22Rv1 (cell line): ENCODE measurements around the gene DHRS12.

Source experiments
- H3K27ac ChIP-seq: fragments of 450-650 bp; 2 replicates; pipeline ENCODE4 v1.5.1; 2017
- ZFX ChIP-seq: fragments of 450-650 bp; IDR thresholded peaks from 2 replicates; pipeline ENCODE4 v1.6.1; 2017; ENCODE audit warnings: antibody characterized with exemption, borderline replicate concordance
- TF ChIP-seq, protein P1 (sequence below): fragments of 450-650 bp; IDR thresholded peaks from 2 replicates; pipeline ENCODE4 v1.5.1; 2017; ENCODE audit warnings: mild to moderate bottlenecking

The DHRS12 gene

DNA sequence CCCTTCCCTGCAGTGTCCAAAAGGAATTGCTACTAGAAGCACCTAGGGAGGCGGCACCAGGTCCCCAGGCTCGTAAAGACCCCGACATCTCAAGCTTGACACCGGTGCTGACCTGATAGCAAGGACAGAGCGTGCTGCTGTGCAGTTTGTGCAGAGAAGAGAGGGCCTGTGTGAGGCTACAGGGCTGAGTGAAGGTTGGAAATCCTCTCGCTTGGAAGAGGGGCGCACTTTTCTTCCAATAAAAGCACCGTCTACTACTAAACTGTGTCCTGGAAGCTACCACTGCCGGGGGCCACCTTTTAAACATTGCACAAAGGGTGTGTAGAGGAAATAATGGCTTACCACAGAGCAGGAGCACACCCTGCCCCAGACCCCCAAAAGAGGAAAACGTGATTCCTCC is 30.0 kb upstream of the DHRS12 start:
- TF ChIP-seq, protein P1, sequence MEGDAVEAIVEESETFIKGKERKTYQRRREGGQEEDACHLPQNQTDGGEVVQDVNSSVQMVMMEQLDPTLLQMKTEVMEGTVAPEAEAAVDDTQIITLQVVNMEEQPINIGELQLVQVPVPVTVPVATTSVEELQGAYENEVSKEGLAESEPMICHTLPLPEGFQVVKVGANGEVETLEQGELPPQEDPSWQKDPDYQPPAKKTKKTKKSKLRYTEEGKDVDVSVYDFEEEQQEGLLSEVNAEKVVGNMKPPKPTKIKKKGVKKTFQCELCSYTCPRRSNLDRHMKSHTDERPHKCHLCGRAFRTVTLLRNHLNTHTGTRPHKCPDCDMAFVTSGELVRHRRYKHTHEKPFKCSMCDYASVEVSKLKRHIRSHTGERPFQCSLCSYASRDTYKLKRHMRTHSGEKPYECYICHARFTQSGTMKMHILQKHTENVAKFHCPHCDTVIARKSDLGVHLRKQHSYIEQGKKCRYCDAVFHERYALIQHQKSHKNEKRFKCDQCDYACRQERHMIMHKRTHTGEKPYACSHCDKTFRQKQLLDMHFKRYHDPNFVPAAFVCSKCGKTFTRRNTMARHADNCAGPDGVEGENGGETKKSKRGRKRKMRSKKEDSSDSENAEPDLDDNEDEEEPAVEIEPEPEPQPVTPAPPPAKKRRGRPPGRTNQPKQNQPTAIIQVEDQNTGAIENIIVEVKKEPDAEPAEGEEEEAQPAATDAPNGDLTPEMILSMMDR: no peak
- TF ChIP-seq ZFX: no peak
- H3K27ac ChIP-seq: no peak overlapping the region

DNA sequence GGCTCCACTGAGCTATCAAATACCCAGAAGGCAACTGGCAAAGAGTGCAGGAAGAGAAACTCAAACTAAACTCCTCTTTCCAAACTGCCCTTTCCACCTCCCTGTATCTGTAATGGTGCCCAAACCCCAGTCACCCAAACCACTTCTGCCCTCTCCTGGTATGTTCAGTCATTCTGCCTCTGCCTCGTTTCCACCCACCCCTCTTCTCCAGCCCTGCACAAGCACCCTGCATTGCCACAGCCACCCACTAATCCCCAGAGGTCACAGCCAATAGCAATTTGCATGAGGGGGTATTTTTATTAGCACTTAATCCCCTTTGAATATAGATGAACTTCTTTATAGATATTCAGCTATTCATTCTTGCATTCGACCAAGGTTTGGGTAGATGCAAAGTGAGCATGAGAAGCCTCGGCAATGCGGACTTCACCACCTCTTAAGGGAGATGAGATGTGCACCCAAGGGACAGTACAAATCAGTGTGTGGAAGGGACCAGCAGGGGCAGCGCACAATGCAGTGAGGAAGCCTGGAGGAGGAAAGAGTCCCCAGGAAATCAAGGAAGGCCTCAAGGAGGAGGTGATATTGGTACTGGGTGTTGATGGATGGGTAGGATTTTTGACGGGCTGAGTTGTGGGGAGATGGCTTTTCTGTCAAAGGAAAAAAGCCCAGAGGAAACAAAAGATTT is 28.6 kb upstream of the DHRS12 start:
- TF ChIP-seq ZFX: no peak
- TF ChIP-seq, protein P1: peak; percentile 22
- no peak overlapping the region for H3K27ac ChIP-seq

- TF ChIP-seq ZFX: no peak
- TF ChIP-seq, protein P1: no peak
- H3K27ac ChIP-seq: no peak overlapping the region
Observed at GRCh38 chr13:51831519-51831918, 27.6 kb upstream of the DHRS12 start.

DNA sequence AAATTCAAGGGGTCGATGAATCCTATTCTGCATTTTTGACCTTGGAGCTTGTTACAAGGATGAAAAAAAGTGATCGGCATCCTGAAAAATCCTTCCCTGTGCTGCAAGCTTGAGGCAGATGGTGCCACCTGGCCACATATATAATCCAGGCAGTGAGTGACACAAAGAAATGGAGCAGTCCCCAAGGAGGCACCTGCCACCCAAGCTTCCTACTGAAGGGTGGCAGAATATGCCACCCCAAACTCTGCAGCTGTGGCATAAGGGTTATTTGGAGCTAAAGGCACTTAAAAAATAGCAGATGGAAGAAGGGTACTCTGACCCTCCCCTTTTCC is 25.6 kb upstream of the DHRS12 start:
- no peak overlapping the region for H3K27ac ChIP-seq
- TF ChIP-seq, protein P1: no peak
- no peak for TF ChIP-seq ZFX

- no peak overlapping the region for H3K27ac ChIP-seq
- TF ChIP-seq, protein P1: no peak
- no peak for TF ChIP-seq ZFX
Observed at GRCh38 chr13:51828730-51829567, 25.0 kb upstream of the DHRS12 start.

DNA sequence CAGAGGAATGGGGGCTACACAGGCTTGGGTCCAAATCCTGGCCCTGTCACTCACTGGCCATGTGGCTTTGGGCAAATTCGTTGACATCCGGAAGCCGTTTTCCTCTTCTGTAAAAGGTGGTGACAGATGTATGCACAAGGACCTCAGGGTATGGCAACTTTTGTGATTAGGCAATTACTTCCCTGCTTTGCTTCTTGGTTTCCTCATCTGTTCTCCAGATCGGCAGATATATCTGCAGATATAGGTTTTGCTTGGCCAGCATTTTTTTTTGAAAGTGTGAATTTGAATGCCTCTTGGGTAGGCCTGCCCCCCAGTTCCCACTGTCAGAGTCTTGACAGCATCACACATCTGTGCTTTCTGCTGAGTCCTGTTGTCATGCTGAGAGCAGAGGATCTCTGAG is 23.3 kb upstream of the DHRS12 start:
- no peak for TF ChIP-seq ZFX
- TF ChIP-seq, protein P1: no peak
- no peak overlapping the region for H3K27ac ChIP-seq

DNA sequence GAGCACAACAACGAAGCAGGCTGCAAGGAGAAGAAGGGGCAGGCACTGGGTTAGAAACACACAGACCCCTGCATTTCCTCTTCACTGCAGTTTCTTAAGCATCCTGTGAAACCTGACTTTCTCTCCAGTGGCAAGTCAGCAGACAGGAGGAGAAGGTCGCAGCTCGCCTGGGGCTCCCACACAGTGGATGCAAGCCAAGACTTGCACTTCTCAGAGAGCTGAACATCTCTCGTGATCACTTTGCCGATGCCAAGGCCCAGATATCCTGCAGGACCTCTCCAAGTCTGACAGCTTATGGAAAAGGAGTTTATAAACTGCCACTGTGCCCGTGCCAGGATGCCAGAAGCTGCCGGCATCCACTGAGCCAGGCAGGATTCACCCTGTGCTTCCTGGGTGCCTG is 22.6 kb upstream of the DHRS12 start:
- TF ChIP-seq ZFX: no peak
- TF ChIP-seq, protein P1: no peak

More for the DNA sequence above, 22.6 kb upstream of the DHRS12 start:
- H3K27ac ChIP-seq: no peak overlapping the region
